HEK293T (cell line): ENCODE data around the gene COA5.

Experiments
- CTCF ChIA-PET: fragments of 350-600 bp; formaldehyde crosslinking; extraction: SDS; loops from one replicate; lab custom pipeline; 2021; ENCODE audit warnings: antibody characterized with exemption, inconsistent platforms; lab: Yijun Ruan, JAX
- POLR2A ChIA-PET: fragments of 350-600 bp; formaldehyde crosslinking; extraction: SDS; loops from one replicate; lab custom pipeline; 2020; ENCODE audit warnings: antibody characterized with exemption, inconsistent platforms; lab: Yijun Ruan, JAX
- DNase-seq: peaks from one replicate; pipeline ENCODE4 v3.0.0; 2012; ENCODE audit warnings: mixed read lengths; ENCODE audit errors: extremely low spot score
- ARNT ChIP-seq: fragments of 450-650 bp; IDR thresholded peaks from 2 replicates; pipeline ENCODE4 v1.6.1; 2017; ENCODE audit warnings: mild to moderate bottlenecking
- BHLHE40 ChIP-seq: fragments of 450-650 bp; IDR thresholded peaks from 2 replicates; pipeline ENCODE4 v1.6.1; 2016; ENCODE audit warnings: mild to moderate bottlenecking, moderate library complexity, borderline replicate concordance
- CTBP1 ChIP-seq: fragments of 450-650 bp; IDR thresholded peaks from 2 replicates; pipeline ENCODE4 v1.6.1; 2016; ENCODE audit warnings: borderline replicate concordance
- ELF4 ChIP-seq: fragments of 450-650 bp; IDR thresholded peaks from 2 replicates; pipeline ENCODE4 v1.6.1; 2017; ENCODE audit warnings: antibody characterized with exemption
- FOXA1 ChIP-seq: fragments of 450-650 bp; IDR thresholded peaks from 2 replicates; pipeline ENCODE4 v1.6.1; 2016; ENCODE audit warnings: mild to moderate bottlenecking
- FOXK2 ChIP-seq: fragments of 450-650 bp; IDR thresholded peaks from 2 replicates; pipeline ENCODE4 v1.6.1; 2016; ENCODE audit warnings: mild to moderate bottlenecking
- FOXM1 ChIP-seq: fragments of 450-650 bp; IDR thresholded peaks from 2 replicates; pipeline ENCODE4 v1.6.1; 2017; ENCODE audit warnings: mild to moderate bottlenecking, borderline replicate concordance
- HDGF ChIP-seq: fragments of 450-650 bp; IDR thresholded peaks from 2 replicates; pipeline ENCODE4 v1.6.1; 2017; ENCODE audit warnings: antibody characterized with exemption, borderline replicate concordance
- L3MBTL2 ChIP-seq: fragments of 450-650 bp; conservative IDR thresholded peaks from 2 replicates; pipeline ENCODE4 v1.6.1; 2016; ENCODE audit warnings: mild to moderate bottlenecking
- LEF1 ChIP-seq: fragments of 450-650 bp; IDR thresholded peaks from 2 replicates; pipeline ENCODE4 v1.6.1; 2017; ENCODE audit warnings: mild to moderate bottlenecking, borderline replicate concordance
- NFRKB ChIP-seq: fragments of 450-650 bp; IDR thresholded peaks from 2 replicates; pipeline ENCODE4 v1.6.1; 2016; ENCODE audit warnings: mild to moderate bottlenecking, moderate library complexity
- PKNOX1 ChIP-seq: fragments of 450-650 bp; IDR thresholded peaks from 2 replicates; pipeline ENCODE4 v1.6.1; 2016
- SP1 ChIP-seq: fragments of 450-650 bp; IDR thresholded peaks from 2 replicates; pipeline ENCODE4 v1.6.1; 2017
- SUZ12 ChIP-seq: fragments of 450-650 bp; IDR thresholded peaks from 2 replicates; pipeline ENCODE4 v1.6.1; 2016; ENCODE audit warnings: mild to moderate bottlenecking
- TARDBP ChIP-seq: fragments of 450-650 bp; IDR thresholded peaks from 2 replicates; pipeline ENCODE4 v1.6.1; 2016
- ZNF384 ChIP-seq: fragments of 450-650 bp; IDR thresholded peaks from 2 replicates; pipeline ENCODE4 v1.6.1; 2016

The COA5 gene

GRCh38 chr2:98589489-98589888 lies 18.8 kb downstream of the COA5 start:
- CTCF ChIA-PET = interaction anchor here (0.7 kb wide), 1 partner anchor 125 kb away, joined by 3 read pairs; no protein-coding TSS in a partner anchor

GRCh38 chr2:98588880-98589431 lies 19.4 kb downstream of the COA5 start:
- DNase-seq = no peak
- POLR2A ChIA-PET = interaction anchor here (1.7 kb wide), 1 partner anchor 20 kb away, joined by 3 read pairs; no protein-coding TSS in a partner anchor
- CTCF ChIA-PET = interaction anchor here (0.7 kb wide), 1 partner anchor 124 kb away, joined by 3 read pairs; no protein-coding TSS in a partner anchor
- TF ChIP-seq CTBP1 (no peak), NFRKB (no peak), ZNF384 (no peak), ELF4 (no peak), ARNT (no peak)

More at GRCh38 chr2:98589489-98589888, 18.8 kb downstream of the COA5 start:
- no peak for DNase-seq
- POLR2A ChIA-PET = interaction anchor here (1.7 kb wide), 1 partner anchor 20 kb away, joined by 3 read pairs; no protein-coding TSS in a partner anchor
- TF ChIP-seq SP1 = no peak

- POLR2A ChIA-PET = no interaction called here
- DNase-seq = no peak
- CTCF ChIA-PET = no interaction called here
- no peak for TF ChIP-seq ZNF384
- no peak for TF ChIP-seq FOXA1
- no peak for TF ChIP-seq FOXM1
- TF ChIP-seq ARNT = no peak
- no peak for TF ChIP-seq SP1
- no peak for TF ChIP-seq BHLHE40
- no peak for TF ChIP-seq LEF1
- TF ChIP-seq NFRKB = no peak
- no peak for TF ChIP-seq FOXK2
- TF ChIP-seq PKNOX1 = no peak
These were observed 21.7 kb downstream of the COA5 start for GRCh38 chr2:98586551-98587140.

GRCh38 chr2:98585386-98585785 lies 22.9 kb downstream of the COA5 start:
- CTCF ChIA-PET = no interaction called here

GRCh38 chr2:98583816-98584618 lies 24.3 kb downstream of the COA5 start:
- ChIA-PET CTCF (no interaction called here), POLR2A (no interaction called here)
- DNase-seq = no peak
- no peak for TF ChIP-seq FOXA1
- TF ChIP-seq ZNF384 = no peak
- no peak for TF ChIP-seq PKNOX1
- TF ChIP-seq CTBP1 = no peak
- no peak for TF ChIP-seq LEF1
- TF ChIP-seq HDGF = no peak
- no peak for TF ChIP-seq BHLHE40
- TF ChIP-seq SP1 = no peak
- TF ChIP-seq ARNT = no peak
- no peak for TF ChIP-seq L3MBTL2
- no peak for TF ChIP-seq NFRKB
- no peak for TF ChIP-seq ELF4
- TF ChIP-seq FOXK2 = no peak
- no peak for TF ChIP-seq SUZ12
- TF ChIP-seq FOXM1 = no peak
- TF ChIP-seq TARDBP = no peak

More at GRCh38 chr2:98585386-98585785, 22.9 kb downstream of the COA5 start:
- POLR2A ChIA-PET = no interaction called here
- no peak for DNase-seq
- no peak for TF ChIP-seq PKNOX1
- no peak for TF ChIP-seq FOXA1
- TF ChIP-seq ZNF384 = no peak
- no peak for TF ChIP-seq BHLHE40
- TF ChIP-seq FOXM1 = no peak
- TF ChIP-seq ARNT = no peak
- no peak for TF ChIP-seq SP1
- no peak for TF ChIP-seq NFRKB
- TF ChIP-seq FOXK2 = no peak
- no peak for TF ChIP-seq HDGF
- TF ChIP-seq LEF1 = no peak
- no peak for TF ChIP-seq SUZ12
- TF ChIP-seq CTBP1 = no peak
- TF ChIP-seq TARDBP = no peak

- ChIA-PET CTCF (no interaction called here), POLR2A (no interaction called here)
- no peak for DNase-seq
- TF ChIP-seq SUZ12 (no peak), ARNT (no peak), ELF4 (no peak), NFRKB (no peak), L3MBTL2 (no peak), CTBP1 (no peak), SP1 (no peak), HDGF (no peak), FOXK2 (no peak), TARDBP (no peak), PKNOX1 (no peak), LEF1 (no peak), FOXM1 (no peak)
These were observed 25.0 kb downstream of the COA5 start for GRCh38 chr2:98583276-98583675.
